GM13976 (cell line): ENCODE results near the gene MRPL39.

Experiments used
- DNase-seq: peaks from one replicate; pipeline ENCODE4 v3.0.0; 2012; ENCODE audit warnings: low spot score
- in situ Hi-C: fragments of 300-500 bp; cut with MboI; formaldehyde crosslinking; loops from one replicate; pipeline ENCODE4 v1.12.0; 2022; ENCODE audit warnings: low sequenced_read_pairs, mixed read lengths, inconsistent platforms; ENCODE audit not compliant: unreplicated experiment
- TF ChIP-seq, protein P1 (sequence below): IDR thresholded peaks from 2 replicates; pipeline ENCODE4 v1.5.1; 2012; ENCODE audit warnings: borderline replicate concordance, mild to moderate bottlenecking; ENCODE audit not compliant: insufficient read depth; ENCODE audit errors: extremely low read depth, missing control alignments, control extremely low read depth

The MRPL39 gene

DNA sequence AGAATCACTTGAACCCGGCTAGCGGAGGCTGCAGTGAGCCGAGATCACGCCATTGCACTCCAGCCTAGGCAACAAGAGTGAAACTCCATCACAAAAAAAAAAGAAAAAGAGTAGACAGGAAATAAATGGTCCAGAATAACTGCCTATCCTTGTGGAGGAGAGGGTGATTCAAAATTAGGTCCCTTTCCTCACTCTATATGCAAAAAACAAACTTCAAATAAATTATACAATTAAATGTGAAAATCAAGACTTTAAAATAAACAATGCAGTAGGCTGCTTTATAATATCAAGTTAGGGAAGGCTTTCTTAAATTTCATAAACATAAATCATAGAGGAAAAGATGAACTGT, 26.4 kb downstream of the MRPL39 start:
- in situ Hi-C loops: no loop called here
- TF ChIP-seq, protein P1, sequence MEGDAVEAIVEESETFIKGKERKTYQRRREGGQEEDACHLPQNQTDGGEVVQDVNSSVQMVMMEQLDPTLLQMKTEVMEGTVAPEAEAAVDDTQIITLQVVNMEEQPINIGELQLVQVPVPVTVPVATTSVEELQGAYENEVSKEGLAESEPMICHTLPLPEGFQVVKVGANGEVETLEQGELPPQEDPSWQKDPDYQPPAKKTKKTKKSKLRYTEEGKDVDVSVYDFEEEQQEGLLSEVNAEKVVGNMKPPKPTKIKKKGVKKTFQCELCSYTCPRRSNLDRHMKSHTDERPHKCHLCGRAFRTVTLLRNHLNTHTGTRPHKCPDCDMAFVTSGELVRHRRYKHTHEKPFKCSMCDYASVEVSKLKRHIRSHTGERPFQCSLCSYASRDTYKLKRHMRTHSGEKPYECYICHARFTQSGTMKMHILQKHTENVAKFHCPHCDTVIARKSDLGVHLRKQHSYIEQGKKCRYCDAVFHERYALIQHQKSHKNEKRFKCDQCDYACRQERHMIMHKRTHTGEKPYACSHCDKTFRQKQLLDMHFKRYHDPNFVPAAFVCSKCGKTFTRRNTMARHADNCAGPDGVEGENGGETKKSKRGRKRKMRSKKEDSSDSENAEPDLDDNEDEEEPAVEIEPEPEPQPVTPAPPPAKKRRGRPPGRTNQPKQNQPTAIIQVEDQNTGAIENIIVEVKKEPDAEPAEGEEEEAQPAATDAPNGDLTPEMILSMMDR: no peak
- no peak for DNase-seq

DNA sequence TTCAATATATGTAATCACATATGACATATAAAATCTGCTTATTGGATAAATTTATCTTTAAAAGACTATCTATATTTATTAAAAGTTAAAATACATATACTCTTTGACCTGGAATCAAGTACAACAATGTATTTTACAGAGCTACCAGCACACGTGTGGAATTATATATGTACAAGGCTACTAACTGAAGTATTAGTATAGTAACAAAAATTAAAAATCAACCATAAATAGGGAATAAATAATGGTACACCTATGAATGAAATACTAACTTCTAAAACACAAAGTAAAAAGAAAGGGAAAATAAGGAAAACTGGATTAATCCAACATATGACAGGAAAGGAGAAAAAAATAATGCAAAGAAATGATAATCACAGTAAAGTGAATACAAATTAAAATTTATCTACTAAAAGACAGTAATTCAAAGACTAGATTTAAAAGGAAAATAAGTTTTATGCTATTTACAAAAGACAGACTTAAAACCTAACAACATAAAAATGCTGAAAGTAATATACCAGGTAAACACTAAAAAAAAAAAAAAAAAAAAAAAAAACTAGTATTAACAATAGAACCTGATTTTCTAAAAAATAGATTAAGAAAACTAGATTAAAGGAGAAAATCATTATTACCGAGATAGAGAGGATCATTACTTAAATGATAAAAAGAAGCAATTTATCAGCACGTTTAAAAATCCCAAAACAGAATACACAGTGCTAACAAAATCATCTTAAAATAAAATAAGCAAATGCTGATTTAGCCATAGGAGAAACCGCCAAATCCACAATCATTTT, 27.9 kb downstream of the MRPL39 start:
- TF ChIP-seq, protein P1: no peak
- in situ Hi-C loops: no loop called here
- no peak for DNase-seq

DNA sequence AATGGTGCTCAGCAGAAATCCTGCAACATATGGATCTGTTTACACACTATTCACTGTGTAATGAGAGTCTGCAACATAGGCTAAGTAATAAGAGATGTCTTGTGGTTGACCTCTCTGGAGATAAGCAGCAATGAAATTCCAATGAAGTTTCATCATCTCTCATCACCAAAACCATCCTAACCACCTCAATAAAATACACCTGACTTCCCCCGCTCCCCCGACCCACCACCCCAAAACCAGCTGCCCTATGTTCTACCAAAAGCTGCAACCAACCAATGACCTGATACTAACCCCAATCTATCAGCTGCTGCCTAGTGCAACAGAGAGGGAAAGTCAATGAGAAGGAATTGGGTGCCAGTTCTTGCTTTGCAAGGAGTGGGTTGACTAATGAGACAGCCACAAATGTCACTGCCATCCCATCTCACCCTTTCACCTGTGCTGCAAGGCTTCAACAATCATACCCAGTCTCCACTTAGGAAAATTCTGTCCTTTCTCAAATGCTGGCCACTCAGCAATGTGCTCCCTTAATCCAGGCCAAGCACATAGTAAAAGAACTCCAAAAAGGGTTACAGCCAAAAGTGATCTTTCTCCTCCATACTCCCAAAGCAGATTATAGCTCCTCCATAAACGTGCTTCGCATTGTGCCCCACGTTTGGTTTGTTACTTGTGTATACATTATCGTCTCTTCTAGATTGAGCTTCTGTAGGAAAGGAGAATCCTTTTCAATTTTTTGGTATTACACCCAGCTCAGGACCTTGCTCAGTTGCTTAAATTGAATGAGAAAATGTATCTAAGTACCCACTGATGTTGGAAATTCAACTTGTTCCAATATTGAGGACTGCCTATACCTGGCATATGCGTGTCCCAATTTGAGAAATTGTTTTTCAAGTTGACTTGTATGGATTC, 29.0 kb downstream of the MRPL39 start:
- DNase-seq: no peak
- TF ChIP-seq, protein P1: no peak
- in situ Hi-C loops: no loop called here

DNA sequence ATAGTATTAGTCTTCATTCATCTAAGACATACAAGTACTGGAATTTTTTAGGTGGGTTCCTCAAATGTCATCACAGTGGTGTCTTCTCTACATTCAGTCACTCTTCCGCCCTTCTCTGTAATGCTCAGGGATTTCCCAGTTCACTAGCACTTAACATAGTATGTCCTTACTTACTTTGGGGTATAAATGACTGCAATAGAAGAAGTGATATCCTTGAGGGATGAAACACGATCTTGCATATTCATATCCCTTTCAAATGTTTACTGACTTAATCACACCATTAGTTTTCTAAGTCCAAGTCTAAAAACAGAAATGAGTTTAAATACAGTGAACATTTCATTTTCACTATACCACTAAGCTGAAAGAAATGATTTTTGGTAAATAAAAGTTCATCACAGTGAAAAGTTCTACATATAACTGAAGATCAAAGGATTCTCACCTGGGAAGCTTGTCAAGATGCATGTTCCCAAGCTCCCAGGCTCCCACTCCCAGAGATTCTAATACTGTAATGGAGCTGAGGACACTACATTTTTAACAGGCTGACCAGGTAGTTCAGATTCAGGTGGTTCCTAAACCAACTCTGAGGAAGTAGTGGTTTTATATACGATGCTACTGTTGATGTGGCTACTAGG, 29.7 kb downstream of the MRPL39 start:
- in situ Hi-C loops: no loop called here

DNA sequence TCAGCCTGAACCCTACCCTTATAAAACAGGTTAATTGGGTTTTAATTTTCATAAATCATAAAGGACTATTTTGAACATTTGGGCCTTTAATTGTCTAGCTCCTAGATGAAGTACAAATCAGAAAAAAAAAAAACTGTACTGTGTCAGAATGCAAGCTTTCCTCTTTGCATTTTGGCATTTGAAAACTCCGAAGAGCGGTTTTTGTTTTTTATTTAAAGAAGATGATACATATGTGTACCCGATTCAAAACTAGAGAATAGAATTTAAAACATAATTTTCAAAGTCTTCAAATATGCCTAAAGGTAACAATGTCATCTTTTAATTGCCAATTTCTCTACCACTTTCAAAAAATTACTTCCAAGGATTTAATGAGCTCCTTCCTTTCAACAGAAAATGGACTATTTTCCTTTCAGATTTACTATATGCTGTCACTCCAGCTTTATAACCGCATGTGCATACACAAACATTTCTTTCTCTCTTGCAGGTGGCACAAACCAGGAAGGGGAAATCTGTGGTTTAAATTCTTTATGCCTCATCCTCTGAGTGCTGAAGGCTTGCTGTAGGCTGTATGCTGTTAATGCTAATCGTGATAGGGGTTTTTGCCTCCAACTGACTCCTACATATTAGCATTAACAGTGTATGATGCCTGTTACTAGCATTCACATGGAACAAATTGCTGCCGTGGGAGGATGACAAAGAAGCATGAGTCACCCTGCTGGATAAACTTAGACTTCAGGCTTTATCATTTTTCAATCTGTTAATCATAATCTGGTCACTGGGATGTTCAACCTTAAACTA, 33.7 kb downstream of the MRPL39 start:
- in situ Hi-C loops: no loop called here
- TF ChIP-seq, protein P1: no peak
- no peak for DNase-seq

More for the DNA sequence above, 29.7 kb downstream of the MRPL39 start:
- no peak for DNase-seq
- TF ChIP-seq, protein P1: no peak
